Endothelial cell of umbilical vein (primary cell): ENCODE results near the gene NRM. TPM values are rescaled to one million over a fixed set of nuclear protein-coding genes. Genes with fewer than 3 reads are reported as not detected.

Experiments
- BruUV-seq: library from RNA; stranded (reverse); fragments of 400-500 nt; replicated peaks from 2 replicates; lab custom pipeline; 2021; lab: Mats Ljungman, UMichigan
- CTCF ChIA-PET: fragments of 300-600, 350-600 bp; sonication (Branson Sonifier 250); formaldehyde crosslinking; loops from one replicate; lab custom pipeline; 2021; ENCODE audit warnings: antibody characterized with exemption, inconsistent platforms; lab: Charles Lee
- POLR2A ChIA-PET: fragments of 300-600, 350-600 bp; sonication (Branson Sonifier 250); formaldehyde crosslinking; loops from one replicate; lab custom pipeline; 2021; ENCODE audit warnings: antibody characterized with exemption, inconsistent platforms; lab: Charles Lee
- DNase-seq: peaks from one replicate; pipeline ENCODE4 v3.0.0-alpha.2; 2011; ENCODE audit warnings: low read depth, low spot score
- FAIRE-seq: peaks from 2 replicates; lab custom pipeline; 2011; peaks lifted over from hg19 to GRCh38; lab: Jason Lieb, UNC
- H2AFZ ChIP-seq: 2 replicates; pipeline ENCODE4 v1.6.0; 2012; ENCODE audit warnings: low read depth, low read length, control low read depth, inconsistent platforms
- H3K27ac ChIP-seq: 2 replicates; pipeline ENCODE4 v1.5.1; 2011; ENCODE audit warnings: low read depth, mild to moderate bottlenecking, control low read depth, low read length, moderate library complexity; ENCODE audit not compliant: insufficient read depth
- H3K27me3 ChIP-seq, 2 experiments: 2 replicates each; pipeline versions ENCODE4 v1.6.0 to v1.6.1; 2011; ENCODE audit warnings: low read length in 2 of 2, mixed read lengths in 1 of 2; ENCODE audit not compliant: control insufficient read depth in 2 of 2, insufficient read depth in 2 of 2
- H3K36me3 ChIP-seq, 2 experiments: 2 replicates in 1 of 2; 3 replicates in 1 of 2; pipeline ENCODE4 v1.5.1; 2011; ENCODE audit warnings: low read length in 2 of 2, mild to moderate bottlenecking in 1 of 2, moderate library complexity in 1 of 2; ENCODE audit not compliant: control insufficient read depth in 2 of 2, insufficient read depth in 2 of 2; ENCODE audit errors: extremely low read depth in 1 of 2
- H3K4me1 ChIP-seq: 3 replicates; pipeline ENCODE4 v1.5.1; 2011; ENCODE audit warnings: mild to moderate bottlenecking, low read length; ENCODE audit not compliant: control insufficient read depth, insufficient read depth; ENCODE audit errors: extremely low read depth
- H3K4me2 ChIP-seq: 2 replicates; pipeline ENCODE4 v1.6.1; 2011; ENCODE audit warnings: low read length, control low read depth, mixed read lengths; ENCODE audit not compliant: insufficient read depth
- H3K4me3 ChIP-seq, 3 experiments: fragments of 200-600 bp in 1 of 3; sonication (generic), shearing (Covaris generic) in 1 of 3; replicated peaks in 1 of 3; 2 replicates each; pipeline ENCODE4 v1.5.1; 2011 to 2016; ENCODE audit warnings: control low read depth in 3 of 3, low read length in 3 of 3, mild to moderate bottlenecking in 2 of 3, inconsistent platforms in 1 of 3, low read depth in 1 of 3, moderate library complexity in 1 of 3; ENCODE audit not compliant: insufficient read depth in 1 of 3
- H3K79me2 ChIP-seq: 2 replicates; pipeline ENCODE4 v1.6.0; 2012; ENCODE audit warnings: low read length, inconsistent platforms; ENCODE audit not compliant: control insufficient read depth, insufficient read depth
- H3K9ac ChIP-seq: replicated peaks from 2 replicates; pipeline ENCODE3; 2011; ENCODE audit warnings: low read length, control low read depth; ENCODE audit not compliant: insufficient read depth; ENCODE audit errors: extremely low read depth
- H3K9me1 ChIP-seq: replicated peaks from 3 replicates; pipeline ENCODE4 v1.6.0; 2011; ENCODE audit warnings: mild to moderate bottlenecking, low read length; ENCODE audit not compliant: control insufficient read depth, insufficient read depth; ENCODE audit errors: extremely low read depth
- H3K9me3 ChIP-seq: replicated peaks from 2 replicates; pipeline ENCODE4 v1.5.1; 2012; ENCODE audit warnings: low read length, inconsistent platforms; ENCODE audit not compliant: control insufficient read depth, insufficient read depth
- H4K20me1 ChIP-seq: replicated peaks from 2 replicates; pipeline ENCODE3; 2011; ENCODE audit warnings: mild to moderate bottlenecking, low read length; ENCODE audit not compliant: control insufficient read depth, insufficient read depth; ENCODE audit errors: extremely low read depth
- CTCF ChIP-seq, 2 donors: IDR thresholded peaks; 1 replicate in 1 of 2; 2 replicates in 1 of 2; pipeline ENCODE4 v1.5.1; 2011; ENCODE audit warnings: low read length in 2 of 2, mild to moderate bottlenecking in 2 of 2, moderate library complexity in 2 of 2, control low read depth in 1 of 2, inconsistent platforms in 1 of 2, low read depth in 1 of 2; ENCODE audit not compliant: insufficient read depth in 1 of 2; ENCODE audit errors: extremely low read depth in 1 of 2
- POLR2A ChIP-seq: IDR thresholded peaks from 2 replicates; pipeline ENCODE4 v1.6.1; 2012; ENCODE audit warnings: low read depth, mild to moderate bottlenecking, control low read depth, low read length
- POLR2AphosphoS5 ChIP-seq: IDR thresholded peaks from 2 replicates; pipeline ENCODE4 v1.6.1; 2012; ENCODE audit warnings: low read depth, mild to moderate bottlenecking, control low read depth, low read length, moderate library complexity; ENCODE audit not compliant: insufficient read depth
- dilution Hi-C: fragments of 300-500 bp; cut with MboI; formaldehyde crosslinking; loops from one replicate; pipeline ENCODE4 v1.15.0; 2019; ENCODE audit warnings: low sequenced_read_pairs; ENCODE audit not compliant: extremely low pct_ligation_motif_present
- intact Hi-C: fragments of 100-400 bp; cut with micrococcal nuclease; formaldehyde crosslinking; loops from one replicate; pipeline ENCODE4 v1.10.0; 2022
- polyA plus RNA-seq, 4 experiments: library from polyadenylated mRNA; depleted of rRNA in 3 of 4; stranded (reverse) in 3 of 4; unstranded in 1 of 4; fragments of >200 nt; gene quantifications; 2 replicates each; pipeline versions ENCODE4 v1.2.1 to v1.2.3, GENCODE V29; 2011 to 2012; ENCODE audit warnings: missing spikeins in 1 of 4
- total RNA-seq: library from RNA; stranded (reverse); gene quantifications from 2 replicates; pipeline ENCODE4 v1.2.3, GENCODE V29; 2021

Gene NRM
- total and polyA plus RNA-seq, 2 donors (not counting 3 experiments of a cell fraction or from before 2014, with no cell fraction given) = 32.2 to 33.8 TPM

- no peaks in the 10 kb centered on the region for H3K27me3 ChIP-seq
- H3K9me3 ChIP-seq = no peaks in the 10 kb centered on the region
- peaks cover 7% of the 10 kb centered on the region for H4K20me1 ChIP-seq
- intact Hi-C loops (no loop called here), dilution Hi-C loops (loop anchor here (25.0 kb wide), 1 partner anchor 161 kb away; the partner anchor contains the start of gene DDR1)
- peaks cover 35% of the 10 kb centered on the region for H3K79me2 ChIP-seq
- H3K4me1 ChIP-seq = peaks cover 23% of the 10 kb centered on the region
- H3K9ac ChIP-seq = no peak overlapping the region
- BruUV-seq = no TSS peak
- ChIA-PET CTCF (interaction anchor here (0.9 to 9.2 kb wide), 5 partner anchors 25 to 361 kb away, joined by 3 to 296 read pairs (median 4); no protein-coding TSS in a partner anchor), POLR2A (interaction anchor here (0.7 to 1.0 kb wide), 2 partner anchors 18 to 107 kb away, joined by 3 to 4 read pairs; partner anchors contain the start of gene IER3)
- H2AFZ ChIP-seq = no peak overlapping the region
- TF ChIP-seq CTCF (IDR thresholded peaks at IDR 0.05; ENCODE audit: extremely low read depth in 1 of 2, insufficient read depth in 1 of 2, low read depth in 1 of 2, low read length in 2 of 2) = no peak
- peak; percentile 8 for TF ChIP-seq POLR2AphosphoS5
- TF ChIP-seq POLR2A = peak; percentile 50
- no peaks in the 10 kb centered on the region for H3K9me1 ChIP-seq
- FAIRE-seq = peak; percentile 40
- H3K36me3 ChIP-seq = peaks cover 16 to 37% of the 10 kb centered on the region in 2 experiments
- H3K4me3 ChIP-seq = no peak overlapping the region
- no peak overlapping the region for H3K27ac ChIP-seq
- no peak for DNase-seq
- H3K4me2 ChIP-seq = no peak overlapping the region
Observed at GRCh38 chr6:30726506-30727413, 36.0 kb upstream of the NRM start.
